ENCODE measurements around the gene TMEM63B. TPM values are rescaled to one million over a fixed set of nuclear protein-coding genes. Genes with fewer than 3 reads are reported as not detected.

TMEM63B gene
- total and polyA plus RNA-seq, 9 of the 15 experiments (the other 6 are each of a cell fraction or from before 2014, with no cell fraction given) = 0.14 to 39.4 (median 14.4) TPM

- TF ChIP-seq SLC30A9 (CRISPR knock-in tag; IDR thresholded peaks at IDR 0.05) (no peak), MEF2A (IDR thresholded peaks at IDR 0.05; ENCODE audit: control insufficient read depth, low read depth, low read length) (no peak), ZNF324 (CRISPR knock-in tag; IDR thresholded peaks at IDR 0.05) (no peak), CREM (IDR thresholded peaks at IDR 0.05; ENCODE audit: low read depth) (peak; percentile 70), ELK1 (CRISPR knock-in tag; IDR thresholded peaks at IDR 0.05) (no peak), ZNF24 (IDR thresholded peaks at IDR 0.05) (peak; percentile 51; the same call in 1 of the 2 replicates), SMAD2 (IDR thresholded peaks at IDR 0.05; ENCODE audit: low read depth, low read length) (no peak), CC2D1A (IDR thresholded peaks at IDR 0.05) (no peak), CCNT2 (IDR thresholded peaks at IDR 0.05; ENCODE audit: borderline replicate concordance, extremely low read depth, insufficient read length, low read depth, low read length) (peak; percentile 88), TBP (optimal IDR thresholded peaks at IDR 0.05; ENCODE audit: low read depth, low read length) (peak; percentile 23), ZNF121 (CRISPR knock-in tag; conservative IDR thresholded peaks at IDR 0.05) (no peak), ILK (tag; IDR thresholded peaks at IDR 0.05; ENCODE audit: borderline replicate concordance, low read depth) (no peak), ELF1 (tag; IDR thresholded peaks at IDR 0.05) (no peak), TAL1 (IDR thresholded peaks at IDR 0.05) (no peak), ZNF717 (CRISPR knock-in tag; IDR thresholded peaks at IDR 0.05) (no peak), NFATC3 (IDR thresholded peaks at IDR 0.05) (no peak), ZNF586 (CRISPR knock-in tag; conservative IDR thresholded peaks at IDR 0.05) (no peak), PRMT5 (CRISPR knock-in tag; IDR thresholded peaks at IDR 0.05) (no peak), ZFP1 (CRISPR knock-in tag; IDR thresholded peaks at IDR 0.05) (no peak), NFE2 (IDR thresholded peaks at IDR 0.05; ENCODE audit: low read depth) (no peak), ZEB2 (IDR thresholded peaks at IDR 0.05) (peak; percentile 41; the same call in 1 of the 2 replicates), MBD2 (IDR thresholded peaks at IDR 0.05; ENCODE audit: borderline replicate concordance, low read depth) (no peak), YBX1 (IDR thresholded peaks at IDR 0.05) (no peak), FOXO4 (CRISPR knock-in tag; IDR thresholded peaks at IDR 0.05) (no peak), MAFF (IDR thresholded peaks at IDR 0.05; ENCODE audit: low read length) (no peak), EGR1 (conservative IDR thresholded peaks at IDR 0.05) (no peak), NFE2L1 (tag; IDR thresholded peaks at IDR 0.05; ENCODE audit: borderline replicate concordance, low read depth) (no peak), KAT2B (IDR thresholded peaks at IDR 0.05; ENCODE audit: low read depth, low read length) (peak; percentile 62), ZNF311 (CRISPR knock-in tag; IDR thresholded peaks at IDR 0.05) (no peak), ZNF76 (CRISPR knock-in tag; IDR thresholded peaks at IDR 0.05; ENCODE audit: borderline replicate concordance) (no peak)
These were observed 24.2 kb downstream of the TMEM63B start (continued) for GRCh38 chr6:44151348-44152108.
